ENCODE measurements around the gene CTDP1. TPM values are rescaled to one million over a fixed set of nuclear protein-coding genes. Genes with fewer than 3 reads are reported as not detected.

The CTDP1 gene
- total and polyA plus RNA-seq, 5 donors from 2014 or later: 12.9 to 59.7 (median 16.7) TPM

Other genes with a start within 250 kb of the CTDP1 start
- not detected for gene KCNG2, start 118.1 kb downstream of the CTDP1 start, total RNA-seq
- not detected for gene KCNG2, start 118.1 kb downstream of the CTDP1 start, polyA plus RNA-seq